Measurements from ENCODE around the gene EPB41.

DNA sequence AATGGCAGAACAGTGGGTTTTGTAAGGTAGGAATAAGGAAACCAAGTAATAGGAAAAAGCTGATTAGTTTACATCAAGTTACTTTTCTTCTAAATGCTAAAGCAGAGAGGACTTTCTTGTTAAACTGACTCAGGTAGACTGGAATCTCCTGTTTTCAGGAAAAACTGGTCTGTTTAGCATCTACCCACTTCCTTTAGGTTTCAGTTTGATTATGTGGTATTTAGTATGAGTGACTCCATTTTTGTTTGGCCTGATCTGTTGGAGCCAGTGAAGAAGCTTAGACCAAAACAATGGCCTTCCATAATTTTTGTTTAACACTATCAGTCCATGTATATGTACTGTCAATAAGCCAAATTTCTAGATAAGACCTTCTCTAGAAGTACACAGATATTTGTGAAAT lies 88.4 kb downstream of the EPB41 start:
- TF ChIP-seq, protein P1, sequence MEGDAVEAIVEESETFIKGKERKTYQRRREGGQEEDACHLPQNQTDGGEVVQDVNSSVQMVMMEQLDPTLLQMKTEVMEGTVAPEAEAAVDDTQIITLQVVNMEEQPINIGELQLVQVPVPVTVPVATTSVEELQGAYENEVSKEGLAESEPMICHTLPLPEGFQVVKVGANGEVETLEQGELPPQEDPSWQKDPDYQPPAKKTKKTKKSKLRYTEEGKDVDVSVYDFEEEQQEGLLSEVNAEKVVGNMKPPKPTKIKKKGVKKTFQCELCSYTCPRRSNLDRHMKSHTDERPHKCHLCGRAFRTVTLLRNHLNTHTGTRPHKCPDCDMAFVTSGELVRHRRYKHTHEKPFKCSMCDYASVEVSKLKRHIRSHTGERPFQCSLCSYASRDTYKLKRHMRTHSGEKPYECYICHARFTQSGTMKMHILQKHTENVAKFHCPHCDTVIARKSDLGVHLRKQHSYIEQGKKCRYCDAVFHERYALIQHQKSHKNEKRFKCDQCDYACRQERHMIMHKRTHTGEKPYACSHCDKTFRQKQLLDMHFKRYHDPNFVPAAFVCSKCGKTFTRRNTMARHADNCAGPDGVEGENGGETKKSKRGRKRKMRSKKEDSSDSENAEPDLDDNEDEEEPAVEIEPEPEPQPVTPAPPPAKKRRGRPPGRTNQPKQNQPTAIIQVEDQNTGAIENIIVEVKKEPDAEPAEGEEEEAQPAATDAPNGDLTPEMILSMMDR (IDR thresholded peaks at IDR 0.05) = no peak
- no peak for TF ChIP-seq POLR2A (IDR thresholded peaks at IDR 0.05)

Data from esophagus squamous epithelium (tissue), 4 donors.